A204.1 (cell line): ENCODE data around the gene BMP2K.
"Not testable (repeated sequence)": the region's sequence is repeated elsewhere in the genome, so short reads cannot be mapped to it uniquely, and the experiment has no call there.

ENCODE experiments used
- FAIRE-seq: peaks from 2 replicates; lab custom pipeline; 2012; peaks lifted over from hg19 to GRCh38; lab: Jason Lieb, UNC

BMP2K gene

GRCh38 chr4:78864405-78865024 lies 88.4 kb downstream of the BMP2K start:
- peak; percentile 96 for FAIRE-seq

DNA sequence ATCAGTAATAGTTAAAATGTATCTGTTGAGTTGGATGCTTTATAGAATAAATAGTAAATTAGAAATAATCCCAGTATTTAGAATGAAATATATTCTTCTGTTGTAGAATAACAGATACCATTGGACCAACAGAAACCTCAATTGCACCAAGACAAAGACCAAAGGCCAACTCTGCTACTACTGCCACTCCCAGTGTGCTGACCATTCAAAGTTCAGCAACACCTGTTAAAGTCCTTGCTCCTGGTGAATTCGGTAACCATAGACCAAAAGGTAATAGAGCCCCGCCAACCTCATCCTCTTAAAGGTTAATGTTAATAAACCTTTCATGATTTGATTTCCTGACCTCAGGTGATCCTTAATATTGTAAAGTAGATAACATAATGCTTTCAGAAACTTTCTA lies 89.3 kb downstream of the BMP2K start:
- no peak for FAIRE-seq

DNA sequence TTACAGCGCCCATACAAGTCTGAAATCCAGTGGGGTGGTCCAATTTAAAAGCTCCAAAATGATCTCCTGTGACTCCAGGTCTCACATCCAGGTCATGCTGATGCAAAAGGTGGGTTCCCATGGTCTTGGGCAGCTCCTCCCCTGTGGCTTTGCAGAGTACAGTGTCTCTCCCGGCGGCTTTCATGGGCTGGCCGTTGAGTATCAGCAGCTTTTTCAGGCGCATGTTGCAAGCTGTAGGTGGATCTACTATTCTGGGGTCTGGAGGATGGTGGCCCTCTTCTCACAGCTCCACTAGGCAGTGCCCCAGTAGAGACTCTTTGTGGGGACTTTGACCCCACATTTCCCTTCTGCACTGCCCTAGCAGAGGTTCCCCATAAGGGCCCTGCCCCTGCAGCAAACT lies 92.6 kb downstream of the BMP2K start:
- FAIRE-seq: not testable (repeated sequence)

GRCh38 chr4:78870056-78870455 lies 93.9 kb downstream of the BMP2K start:
- no peak for FAIRE-seq

- peak; percentile 48 for FAIRE-seq
Observed at GRCh38 chr4:78876568-78877320, 100.6 kb downstream of the BMP2K start.

- no peak for FAIRE-seq
Observed at GRCh38 chr4:78878031-78878430, 101.9 kb downstream of the BMP2K start.

GRCh38 chr4:78880874-78881492 lies 104.8 kb downstream of the BMP2K start:
- FAIRE-seq: no peak

- no peak for FAIRE-seq
Observed at GRCh38 chr4:78885598-78885997, 109.4 kb downstream of the BMP2K start.

- no peak for FAIRE-seq
Observed at GRCh38 chr4:78889955-78890354, 113.8 kb downstream of the BMP2K start.

GRCh38 chr4:78899302-78899701 lies 123.2 kb downstream of the BMP2K start:
- FAIRE-seq: no peak

GRCh38 chr4:78901882-78902281 lies 125.7 kb downstream of the BMP2K start:
- FAIRE-seq: no peak

DNA sequence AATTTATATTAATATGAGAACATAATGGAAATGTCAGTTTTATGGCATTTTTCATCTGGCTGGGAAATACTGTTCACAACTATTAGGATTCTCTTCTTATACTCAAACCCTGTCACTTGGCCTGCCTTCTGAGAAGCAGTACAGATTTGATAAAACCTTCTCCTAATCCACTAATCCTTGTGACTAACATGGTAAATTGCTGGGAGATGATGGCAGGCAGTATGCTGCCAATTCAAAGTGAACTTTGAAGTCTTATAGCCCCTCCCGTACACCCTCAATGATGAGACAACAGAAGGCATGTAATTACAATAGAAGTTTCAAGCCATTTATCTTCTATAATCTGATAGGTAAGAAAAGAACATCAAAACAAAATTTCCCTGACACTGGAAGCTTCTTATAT lies 126.1 kb downstream of the BMP2K start:
- no peak for FAIRE-seq

- FAIRE-seq: no peak
Observed at GRCh38 chr4:78904143-78904542, 128.0 kb downstream of the BMP2K start.

DNA sequence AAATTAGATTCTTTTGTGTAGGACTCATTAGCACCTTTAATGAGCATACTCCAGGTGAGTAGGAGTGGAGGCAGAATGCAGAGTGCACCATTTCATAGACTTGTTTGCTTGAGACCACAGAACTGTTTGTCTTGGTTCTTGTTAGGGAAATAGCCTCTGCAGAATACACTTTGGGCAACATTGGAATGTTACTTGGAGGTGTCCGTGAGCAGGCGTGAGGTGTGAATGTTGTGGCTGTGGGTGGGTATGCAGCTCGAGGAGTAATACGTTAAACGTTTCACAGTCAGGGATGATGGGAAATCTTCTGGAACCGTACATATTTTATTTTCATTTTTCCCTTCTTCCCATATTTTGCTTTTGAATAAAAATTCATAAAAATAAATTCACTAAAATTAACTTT lies 131.5 kb downstream of the BMP2K start:
- FAIRE-seq: no peak

GRCh38 chr4:78908974-78909373 lies 132.8 kb downstream of the BMP2K start:
- not testable (repeated sequence) for FAIRE-seq

- no peak for FAIRE-seq
Observed at GRCh38 chr4:78910612-78911011, 134.5 kb downstream of the BMP2K start.

DNA sequence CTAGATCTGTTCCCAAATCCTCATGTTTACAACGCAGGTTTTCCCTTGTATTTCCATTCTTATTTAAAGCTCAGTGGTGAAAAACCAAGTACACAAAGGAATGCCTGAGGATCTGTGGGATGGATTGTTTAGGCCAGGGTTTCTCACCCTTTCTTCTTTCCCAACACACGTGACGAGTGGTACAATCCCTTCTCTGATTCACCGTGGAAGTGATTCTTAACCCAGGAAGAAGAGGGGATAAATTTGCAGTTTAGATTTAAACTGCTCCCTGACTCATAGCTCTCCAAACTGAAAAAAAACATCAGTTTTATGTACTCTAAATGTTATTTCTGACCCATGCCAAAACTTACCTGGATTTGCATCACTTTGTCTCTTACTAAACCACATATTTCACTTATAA lies 146.1 kb downstream of the BMP2K start:
- no peak for FAIRE-seq

GRCh38 chr4:78923464-78924312 lies 147.5 kb downstream of the BMP2K start:
- no peak for FAIRE-seq

GRCh38 chr4:78926826-78927225 lies 150.7 kb downstream of the BMP2K start:
- no peak for FAIRE-seq

GRCh38 chr4:78928835-78929234 lies 152.7 kb downstream of the BMP2K start:
- FAIRE-seq: no peak

DNA sequence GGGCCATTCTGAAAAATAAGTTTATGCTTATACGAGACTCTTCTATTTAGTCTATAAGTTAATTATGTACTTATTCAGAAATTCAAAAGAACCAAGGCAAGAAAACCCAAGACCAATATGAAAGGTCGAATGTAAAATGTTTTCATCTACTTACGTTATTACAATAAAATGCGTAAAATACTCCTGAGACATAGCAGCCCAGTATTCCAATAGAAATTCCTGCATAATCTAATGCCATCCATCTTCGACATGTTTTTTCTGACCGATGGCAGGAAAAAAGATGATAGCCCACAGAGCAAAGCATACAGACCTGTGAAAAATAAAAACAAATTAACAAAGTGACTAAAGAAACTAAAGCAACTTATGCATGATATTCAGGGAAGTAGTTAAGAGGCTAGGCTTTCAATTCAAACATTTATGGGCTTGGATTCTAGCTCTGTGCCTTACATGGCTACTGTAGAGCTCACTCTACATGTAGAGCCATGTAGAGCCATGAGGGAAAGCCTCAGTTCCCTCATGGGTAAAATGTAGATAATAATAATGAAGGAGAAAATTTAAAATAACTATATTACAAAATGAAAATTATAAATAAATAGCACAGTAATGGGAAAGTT lies 154.0 kb downstream of the BMP2K start:
- FAIRE-seq: no peak

DNA sequence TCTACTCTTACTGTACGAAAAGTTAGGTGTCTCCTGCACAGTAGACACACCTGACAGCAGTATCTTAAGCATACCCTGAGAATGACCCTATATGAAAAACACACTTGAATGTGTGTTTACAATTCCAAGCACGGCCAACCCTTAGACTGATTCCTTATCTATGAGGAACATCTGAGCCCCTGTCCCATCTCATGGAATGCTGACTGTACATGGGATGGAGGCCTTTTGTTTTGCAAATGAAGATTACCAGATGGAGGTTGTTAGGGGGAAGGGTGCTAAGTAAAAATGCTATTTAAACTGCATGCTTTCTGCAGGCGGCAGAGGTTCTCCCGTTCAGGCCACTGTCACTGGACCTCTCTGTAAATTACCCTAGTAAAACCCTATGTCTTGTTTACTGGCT lies 160.8 kb downstream of the BMP2K start:
- no peak for FAIRE-seq
